GM13976 (cell line): Measurements from ENCODE around the gene ZNF41.
"Not testable (repeated sequence)": the region's sequence is repeated elsewhere in the genome, so short reads cannot be mapped to it uniquely, and the experiment has no call there.

Source experiments
- DNase-seq: peaks from one replicate; pipeline ENCODE4 v3.0.0; 2012; ENCODE audit warnings: low spot score
- CTCF ChIP-seq: IDR thresholded peaks from 2 replicates; pipeline ENCODE4 v1.5.1; 2012; ENCODE audit warnings: borderline replicate concordance, mild to moderate bottlenecking; ENCODE audit not compliant: insufficient read depth; ENCODE audit errors: extremely low read depth, missing control alignments, control extremely low read depth
- in situ Hi-C: fragments of 300-500 bp; cut with MboI; formaldehyde crosslinking; loops from one replicate; pipeline ENCODE4 v1.12.0; 2022; ENCODE audit warnings: low sequenced_read_pairs, mixed read lengths, inconsistent platforms; ENCODE audit not compliant: unreplicated experiment

ZNF41 gene

DNA sequence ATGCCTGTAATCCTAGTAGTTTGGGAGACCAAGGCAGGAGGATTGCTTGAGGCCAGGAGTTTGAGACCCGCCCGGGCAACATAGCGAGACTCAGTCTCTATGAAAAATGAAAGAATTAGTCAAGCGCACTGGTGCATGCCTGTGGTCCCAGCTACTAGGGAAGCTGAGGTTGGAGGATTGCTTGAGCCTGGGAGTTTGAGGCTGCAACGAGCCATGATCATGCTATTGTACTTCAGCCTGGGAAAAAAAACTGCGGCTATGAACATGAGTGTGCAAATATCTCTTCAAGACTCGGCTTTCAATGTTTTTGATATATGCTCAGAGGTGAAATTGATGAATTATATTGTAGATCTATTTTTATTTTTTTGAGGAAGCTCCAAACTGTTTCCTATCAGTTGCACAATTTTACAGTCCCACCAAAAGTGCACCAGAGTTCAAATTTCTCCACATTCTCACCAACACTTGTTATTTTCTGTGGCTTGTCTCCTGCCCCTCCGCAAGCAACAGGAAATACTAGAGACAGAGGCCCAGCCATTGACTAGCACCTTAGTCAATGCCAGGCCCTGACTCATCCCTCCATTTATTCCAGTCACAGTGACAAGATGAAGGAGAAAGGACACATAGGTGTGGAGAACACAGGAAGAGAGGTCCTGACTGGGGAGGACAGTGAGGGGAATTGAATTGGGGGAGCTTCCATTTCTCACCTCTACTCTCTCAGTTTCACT, 33.1 kb upstream of the ZNF41 start:
- TF ChIP-seq CTCF, result no peak
- DNase-seq, result no peak
- in situ Hi-C loops, result no loop called here

GRCh38 chrX:47514533-47515235, 31.7 kb upstream of the ZNF41 start:
- TF ChIP-seq CTCF, result no peak
- in situ Hi-C loops, result no loop called here
- no peak for DNase-seq

GRCh38 chrX:47513034-47513965, 30.3 kb upstream of the ZNF41 start:
- not testable (repeated sequence) for DNase-seq

DNA sequence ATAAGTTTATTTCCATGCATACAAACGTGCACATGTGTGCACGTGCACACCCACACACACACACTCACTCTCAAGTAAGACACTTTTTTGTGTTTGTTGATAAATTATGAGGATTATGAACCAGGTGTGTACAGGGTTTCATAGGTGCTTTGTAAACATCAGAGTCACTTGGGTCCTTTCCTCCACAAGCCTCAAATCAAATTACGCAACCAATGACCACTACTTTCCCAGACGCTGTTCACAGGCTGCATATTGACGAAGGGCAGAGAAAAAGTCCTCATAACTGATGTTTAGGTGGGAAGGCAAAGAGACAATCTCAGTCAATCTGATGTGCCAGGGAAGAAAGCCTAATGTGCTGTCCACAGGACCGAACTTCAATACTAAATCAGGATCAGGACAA, 29.4 kb upstream of the ZNF41 start:
- in situ Hi-C loops, DNase-seq: not testable (repeated sequence)

More at GRCh38 chrX:47513034-47513965, 30.3 kb upstream of the ZNF41 start:
- in situ Hi-C loops, result not testable (repeated sequence)

DNA sequence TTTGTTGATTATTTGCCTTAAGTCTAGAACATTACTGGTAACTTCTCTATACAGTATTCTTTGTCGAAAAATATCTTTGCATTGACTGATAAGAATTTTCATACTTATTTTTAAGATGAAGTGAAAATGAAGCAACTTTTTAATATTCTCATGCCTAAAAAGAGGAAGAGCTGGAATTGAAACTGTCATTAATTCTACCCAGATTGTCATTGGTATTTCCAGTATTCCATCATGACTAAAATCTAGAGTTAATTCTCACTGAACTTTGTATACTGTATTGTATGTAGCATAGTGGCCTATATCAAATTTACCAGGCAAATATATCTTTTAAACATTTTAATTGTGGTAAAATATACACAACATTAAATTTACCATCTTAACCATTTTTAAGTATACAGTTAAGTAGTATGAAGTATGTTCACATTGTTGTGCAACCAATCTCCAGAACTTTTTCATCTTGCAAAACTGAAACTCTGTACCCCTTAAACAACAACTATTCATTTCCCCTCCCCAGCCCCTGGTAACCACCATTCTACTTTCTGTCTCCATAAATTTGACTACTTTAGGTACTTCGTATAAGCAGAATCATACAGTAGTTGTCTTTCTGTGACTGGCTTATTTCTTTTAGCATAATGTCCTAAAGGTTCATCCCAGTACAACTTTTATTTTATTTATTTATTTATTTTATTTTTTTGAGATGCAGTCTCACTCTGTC, 24.3 kb upstream of the ZNF41 start:
- TF ChIP-seq CTCF, result no peak
- DNase-seq, result no peak
- in situ Hi-C loops, result no loop called here

DNA sequence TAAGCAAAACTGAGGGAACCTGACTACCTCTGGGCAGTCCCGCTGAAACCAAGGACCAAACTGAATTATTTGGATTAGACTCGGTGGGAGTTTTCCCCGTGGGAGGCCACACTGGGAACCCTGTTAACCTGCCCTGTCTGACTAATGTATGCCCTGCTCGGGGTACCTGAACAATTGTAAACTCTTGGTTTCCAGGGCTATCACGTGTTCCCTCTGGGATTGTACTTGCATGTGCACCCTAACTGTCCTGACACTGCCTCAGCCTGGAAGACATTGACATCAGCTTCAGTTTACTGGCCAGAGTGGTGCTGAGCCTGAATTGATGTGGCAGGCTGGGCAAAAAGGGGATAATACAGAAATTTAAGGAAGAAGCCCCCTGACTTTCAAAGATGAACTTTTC, 20.1 kb upstream of the ZNF41 start:
- TF ChIP-seq CTCF, result no peak
- no peak for DNase-seq
- in situ Hi-C loops, result no loop called here
